H1 (cell line): ENCODE measurements around the gene CERS5. TPM values are rescaled to one million over a fixed set of nuclear protein-coding genes. Genes with fewer than 3 reads are reported as not detected.

ENCODE experiments used
- CTCF ChIA-PET: fragments of 300-600 bp; sonication (Branson Sonifier 250); formaldehyde crosslinking; loops from one replicate; lab custom pipeline; 2021; ENCODE audit not compliant: partially characterized antibody; lab: Charles Lee
- POLR2A ChIA-PET: fragments of 300-600 bp; sonication (Branson Sonifier 250); formaldehyde crosslinking; loops from one replicate; lab custom pipeline; 2021; ENCODE audit warnings: inconsistent platforms; ENCODE audit not compliant: partially characterized antibody; lab: Charles Lee
- DNase-seq, 2 experiments: peaks; one replicate each; pipeline versions ENCODE4 v3.0.0 to v3.0.0-alpha.2; 2010 to 2022; ENCODE audit warnings: low spot score in 2 of 2, low read depth in 1 of 2, mixed read lengths in 1 of 2
- FAIRE-seq: peaks from 2 replicates; lab custom pipeline; 2011; peaks lifted over from hg19 to GRCh38; lab: Jason Lieb, UNC
- H2AFZ ChIP-seq: 2 replicates; pipeline ENCODE4 v1.8.1; 2012; ENCODE audit warnings: low read length, inconsistent platforms
- H2AK5ac ChIP-seq: 2 replicates; pipeline ENCODE4 v1.6.1; 2013; ENCODE audit warnings: low read depth, low read length
- H2BK120ac ChIP-seq: replicated peaks from 2 replicates; pipeline ENCODE3; 2013; ENCODE audit warnings: low read depth, low read length, inconsistent platforms
- H2BK12ac ChIP-seq: 2 replicates; pipeline ENCODE4 v1.6.1; 2013; ENCODE audit warnings: low read depth, low read length
- H2BK15ac ChIP-seq: 2 replicates; pipeline ENCODE4 v1.6.1; 2013; ENCODE audit warnings: low read length
- H2BK20ac ChIP-seq: 2 replicates; pipeline ENCODE4 v1.6.1; 2013; ENCODE audit warnings: low read length
- H2BK5ac ChIP-seq: 2 replicates; pipeline ENCODE4 v1.6.1; 2013; ENCODE audit warnings: low read depth, low read length
- H3K14ac ChIP-seq: 2 replicates; pipeline ENCODE4 v1.6.1; 2013; ENCODE audit warnings: inconsistent platforms; ENCODE audit not compliant: insufficient read length
- H3K18ac ChIP-seq: 2 replicates; pipeline ENCODE4 v1.6.1; 2013; ENCODE audit warnings: low read length; ENCODE audit errors: extremely low read depth
- H3K23ac ChIP-seq: 2 replicates; pipeline ENCODE4 v1.6.1; 2013; ENCODE audit warnings: inconsistent platforms; ENCODE audit not compliant: insufficient read length
- H3K23me2 ChIP-seq: 2 replicates; pipeline ENCODE4 v1.6.1; 2013; ENCODE audit warnings: low read depth, low read length
- H3K27ac ChIP-seq: 2 replicates; pipeline ENCODE4 v1.6.1; 2011; ENCODE audit warnings: low read depth, low read length, inconsistent platforms
- H3K27me3 ChIP-seq, 4 experiments: replicated peaks in 1 of 4; 1 replicate in 1 of 4; 2 replicates in 3 of 4; pipeline versions ENCODE4 v1.6.1 to v1.8.1; 2011 to 2013; ENCODE audit warnings: low read length in 3 of 4, mild to moderate bottlenecking in 3 of 4, inconsistent platforms in 2 of 4, mixed read lengths in 2 of 4, moderate library complexity in 1 of 4; ENCODE audit not compliant: control insufficient read depth in 3 of 4, insufficient read depth in 3 of 4; ENCODE audit errors: extremely low read depth in 1 of 4
- H3K36me3 ChIP-seq, 4 experiments: 2 replicates each; pipeline versions ENCODE4 v1.6.1 to v1.8.1; 2011 to 2013; ENCODE audit warnings: mild to moderate bottlenecking in 4 of 4, low read length in 3 of 4, moderate library complexity in 2 of 4, control low read depth in 1 of 4, inconsistent platforms in 1 of 4; ENCODE audit not compliant: insufficient read depth in 4 of 4, control insufficient read depth in 2 of 4
- H3K4ac ChIP-seq: replicated peaks from 2 replicates; pipeline ENCODE3; 2013; ENCODE audit warnings: low read length, low read depth, mixed read lengths, inconsistent platforms; ENCODE audit not compliant: insufficient read length
- H3K4me1 ChIP-seq, 4 experiments: replicated peaks in 1 of 4; 1 replicate in 1 of 4; 2 replicates in 3 of 4; pipeline versions ENCODE4 v1.6.1 to v1.8.1; 2011 to 2013; ENCODE audit warnings: low read length in 3 of 4, inconsistent platforms in 2 of 4, mixed read lengths in 1 of 4; ENCODE audit not compliant: insufficient read depth in 4 of 4, control insufficient read depth in 3 of 4
- H3K4me2 ChIP-seq, 2 experiments: 2 replicates each; pipeline versions ENCODE4 v1.6.1 to v1.8.1; 2011 to 2013; ENCODE audit warnings: low read depth in 2 of 2, low read length in 2 of 2, control low read depth in 1 of 2, inconsistent platforms in 1 of 2, mild to moderate bottlenecking in 1 of 2; ENCODE audit not compliant: insufficient read depth in 1 of 2
- H3K4me3 ChIP-seq, 4 experiments: fragments of 200-600, 300-600 bp in 1 of 4; sonication (generic), shearing (Covaris generic), sonication (Bioruptor Twin) in 1 of 4; 2 replicates each; pipeline versions ENCODE4 v1.5.1 to v1.8.1; 2011 to 2016; ENCODE audit warnings: low read length in 4 of 4, low read depth in 3 of 4, control low read depth in 2 of 4, inconsistent platforms in 2 of 4, mild to moderate bottlenecking in 2 of 4, mixed read lengths in 1 of 4, moderate library complexity in 1 of 4; ENCODE audit not compliant: insufficient read depth in 2 of 4; ENCODE audit errors: extremely low read depth in 1 of 4
- H3K56ac ChIP-seq: replicated peaks from 2 replicates; pipeline ENCODE3; 2013; ENCODE audit warnings: low read depth, mild to moderate bottlenecking, mixed read lengths, low read length, inconsistent platforms; ENCODE audit not compliant: insufficient read length
- H3K79me1 ChIP-seq: 2 replicates; pipeline ENCODE4 v1.6.1; 2013; ENCODE audit warnings: low read depth, low read length, control low read depth
- H3K79me2 ChIP-seq, 2 experiments: 2 replicates each; pipeline versions ENCODE4 v1.6.1 to v1.8.1; 2012 to 2013; ENCODE audit warnings: low read length in 2 of 2, mild to moderate bottlenecking in 2 of 2, inconsistent platforms in 1 of 2; ENCODE audit not compliant: insufficient read depth in 2 of 2, control insufficient read depth in 1 of 2
- H3K9ac ChIP-seq, 4 experiments: replicated peaks in 1 of 4; 1 replicate in 1 of 4; 2 replicates in 3 of 4; pipeline versions ENCODE4 v1.6.1 to v1.8.1; 2011 to 2013; ENCODE audit warnings: low read depth in 3 of 4, low read length in 3 of 4, control low read depth in 2 of 4, mild to moderate bottlenecking in 2 of 4, moderate library complexity in 2 of 4, inconsistent platforms in 1 of 4; ENCODE audit errors: extremely low read depth in 1 of 4
- H3K9me3 ChIP-seq, 2 experiments: 2 replicates each; pipeline versions ENCODE4 v1.6.1 to v1.8.1; 2012 to 2013; ENCODE audit warnings: mild to moderate bottlenecking in 2 of 2, moderate library complexity in 2 of 2, control low read depth in 1 of 2, inconsistent platforms in 1 of 2, low read depth in 1 of 2, low read length in 1 of 2, mixed read lengths in 1 of 2; ENCODE audit not compliant: insufficient read depth in 2 of 2
- H4K20me1 ChIP-seq, 2 experiments: replicated peaks in 1 of 2; 2 replicates each; pipeline versions ENCODE3 to v1.8.1; 2011 to 2013; ENCODE audit warnings: inconsistent platforms in 2 of 2, low read length in 2 of 2, mild to moderate bottlenecking in 1 of 2; ENCODE audit not compliant: insufficient read depth in 2 of 2, control insufficient read depth in 1 of 2
- H4K5ac ChIP-seq: 2 replicates; pipeline ENCODE4 v1.6.1; 2013; ENCODE audit warnings: low read length, low read depth, mixed read lengths, inconsistent platforms; ENCODE audit not compliant: insufficient read length
- H4K8ac ChIP-seq: 2 replicates; pipeline ENCODE4 v1.8.0; 2013; ENCODE audit warnings: mild to moderate bottlenecking, moderate library complexity, low read length, inconsistent platforms; ENCODE audit not compliant: insufficient read depth; ENCODE audit errors: extremely low read depth
- H4K91ac ChIP-seq: replicated peaks from 2 replicates; pipeline ENCODE3; 2013; ENCODE audit warnings: low read length, mixed read lengths, inconsistent platforms; ENCODE audit not compliant: insufficient read length
- CBX5 ChIP-seq: fragments of 300-800, 300-1000 bp; sonication (generic); IDR thresholded peaks from 2 replicates; pipeline ENCODE4 v1.7.1; 2016; ENCODE audit warnings: antibody characterized with exemption, low read length, low read depth
- CREB1 ChIP-seq: IDR thresholded peaks from 2 replicates; pipeline ENCODE4 v1.6.1; 2012; ENCODE audit warnings: inconsistent platforms
- EGR1 ChIP-seq: IDR thresholded peaks from 2 replicates; pipeline ENCODE4 v1.6.1; 2011; ENCODE audit warnings: low read depth, low read length, borderline replicate concordance
- NRF1 ChIP-seq: IDR thresholded peaks from 2 replicates; pipeline ENCODE4 v1.6.1; 2011; ENCODE audit warnings: mild to moderate bottlenecking, low read depth, low read length, improper control_type of control experiment
- SIN3A ChIP-seq, 2 experiments: IDR thresholded peaks in 1 of 2; conservative IDR thresholded peaks in 1 of 2; 2 replicates each; pipeline ENCODE4 v1.6.1; 2011 to 2012; ENCODE audit warnings: low read length in 2 of 2, improper control_type of control experiment in 1 of 2, low read depth in 1 of 2, mild to moderate bottlenecking in 1 of 2
- SP1 ChIP-seq: IDR thresholded peaks from 2 replicates; pipeline ENCODE4 v1.6.1; 2011; ENCODE audit warnings: low read depth, low read length
- SP4 ChIP-seq: IDR thresholded peaks from 2 replicates; pipeline ENCODE4 v1.6.1; 2012; ENCODE audit warnings: low read length, inconsistent platforms
- TCF12 ChIP-seq: IDR thresholded peaks from 2 replicates; pipeline ENCODE4 v1.6.1; 2011; ENCODE audit warnings: low read depth, mild to moderate bottlenecking, low read length
- WGBS, 2 experiments: shearing (Covaris generic) in 1 of 2; methylation state at CpG; one replicate each; pipeline versions ENCODE4 v1.1.6 to v1.1.7; 2013 to 2015; ENCODE audit warnings: low lambda C conversion rate in 2 of 2, mixed read lengths in 2 of 2, inconsistent platforms in 1 of 2, low coverage in 1 of 2, missing lambda C conversion rate in 1 of 2; ENCODE audit not compliant: insufficient replicate concordance in 2 of 2, insufficient coverage in 1 of 2, insufficient read length in 1 of 2; ENCODE audit errors: extremely low coverage in 1 of 2, missing lambda C conversion rate in 1 of 2; 5-methylcytosine and 5-hydroxymethylcytosine counted together
- polyA plus RNA-seq, 7 experiments: library from polyadenylated mRNA; depleted of rRNA in 3 of 7; stranded (reverse) in 5 of 7; unstranded in 2 of 7; fragments of >200 nt in 5 of 7; fragments of 200-250 nt in 2 of 7; gene quantifications; 1 replicate in 5 of 7; 2 replicates in 1 of 7; 4 replicates in 1 of 7; pipeline versions ENCODE4 v1.2.1 to v1.2.3, GENCODE V29; 2011 to 2013; ENCODE audit warnings: missing spikeins in 2 of 7, mixed read lengths in 2 of 7
- total RNA-seq: library from RNA; stranded (reverse); fragmentation: NEBNext Ultra II Directional; extraction: Animal tissue kit (Norgen Biotek cat#: 25700); gene quantifications from 2 replicates; pipeline ENCODE4 v1.2.1, GENCODE V29; 2021
- TF ChIP-seq, protein P1 (sequence below): IDR thresholded peaks from 2 replicates; pipeline ENCODE4 v1.6.1; 2011; ENCODE audit warnings: low read length, improper control_type of control experiment
- TF ChIP-seq, protein P2 (sequence below): IDR thresholded peaks from 2 replicates; pipeline ENCODE4 v1.6.1; 2012; ENCODE audit warnings: inconsistent platforms

CERS5 gene
- total and polyA plus RNA-seq, 2 of the 8 experiments (the other 6 are each of a cell fraction or from before 2014, with no cell fraction given): 69.2 to 119 TPM

DNA sequence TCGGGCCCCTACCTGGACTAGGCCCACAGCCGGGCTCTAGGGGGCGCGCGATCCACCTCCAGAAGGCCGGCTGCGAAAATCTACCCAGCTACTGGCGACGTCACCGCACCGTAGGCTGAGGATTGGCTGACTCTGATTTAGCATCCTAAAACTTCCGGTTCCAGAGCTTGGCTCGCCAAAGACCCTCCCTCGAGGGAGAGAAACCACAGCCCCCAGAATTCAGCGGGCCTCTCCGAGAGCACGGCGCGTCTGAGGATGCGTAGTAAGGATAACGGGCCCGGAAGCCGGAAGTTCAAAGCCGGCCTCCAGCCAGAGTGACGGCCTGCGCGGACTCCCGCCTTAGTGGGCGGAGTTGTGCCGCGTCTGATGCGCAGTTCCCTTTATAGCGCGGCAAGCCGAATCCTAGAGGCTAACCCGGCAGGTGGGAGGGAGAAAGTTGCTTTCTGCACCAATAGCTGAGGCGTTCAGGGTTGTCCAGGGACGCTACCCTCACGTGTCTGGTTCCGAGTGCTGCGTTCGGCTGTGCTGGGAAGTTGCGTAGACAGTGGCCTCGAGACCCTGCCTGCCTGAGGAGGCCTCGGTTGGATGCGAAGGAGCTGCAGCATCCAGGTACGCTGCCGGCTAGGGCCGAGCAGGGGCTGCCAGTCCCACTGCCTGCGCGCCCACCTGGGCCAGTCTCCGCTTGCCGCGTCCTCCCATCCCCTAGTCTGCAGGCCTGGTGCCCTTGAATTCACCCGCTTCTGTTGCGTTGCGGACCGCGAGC lies 55.3 kb downstream of the CERS5 start, which contains the start of gene COX14:
Gene COX14 (plus strand): TSS at position 544 of the 763 bp plus-strand sequence. CDS start 7,808 bp downstream, outside the sequence.
- Histone ChIP-seq H2BK20ac (no peak within 1 kb of the TSS), H3K36me3 (no peaks in the 10 kb centered on the region), H3K23me2 (peaks cover 8% of the 10 kb centered on the region), H4K20me1 (peaks cover 0 to 2% of the 10 kb centered on the region in 2 experiments), H2AK5ac (no peak within 1 kb of the TSS), H3K79me2 (peaks cover 0 to 13% of the 10 kb centered on the region in 2 experiments; a peak in 2 of 4 replicates), H3K4me3 (peak within 1 kb of the TSS; percentile 67 to 96 (median 88)), H3K9me3 (no peaks in the 10 kb centered on the region), H2AFZ (peak within 1 kb of the TSS; percentile 79), H3K14ac (no peak within 1 kb of the TSS), H2BK5ac (peak within 1 kb of the TSS; percentile 87), H4K91ac (peak within 1 kb of the TSS; percentile 76), H3K4me2 (peak within 1 kb of the TSS; percentile 71 to 89), H3K79me1 (no peaks in the 10 kb centered on the region; the same call in 1 of the 2 replicates), H3K56ac (peak within 1 kb of the TSS; percentile 62), H3K4ac (peak within 1 kb of the TSS; percentile 81), H3K27me3 (no peaks in the 10 kb centered on the region), H3K27ac (peak within 1 kb of the TSS; percentile 74), H2BK12ac (peak within 1 kb of the TSS; percentile 35), H3K4me1 (peaks cover 10 to 15% (median 12%) of the 10 kb centered on the region in 4 experiments), H3K23ac (no peak within 1 kb of the TSS), H4K5ac (peak within 1 kb of the TSS; percentile 53), H3K9ac (peak within 1 kb of the TSS; percentile 51 to 88 (median 76)), H3K18ac (peak within 1 kb of the TSS; percentile 68), H2BK15ac (peak within 1 kb of the TSS; percentile 72; the same call in 1 of the 2 replicates), H4K8ac (peak within 1 kb of the TSS; percentile 90), H2BK120ac (no peak within 1 kb of the TSS)
- DNase-seq (peak; percentile 99 to 100), FAIRE-seq (peak; percentile 73)
- ChIA-PET CTCF (interaction anchor here (0.6 to 32.9 kb wide), 33 partner anchors 7 to 529 kb away, joined by 3 to 625 read pairs (median 4); partner anchors contain the start of genes CERS5, GPD1 and SMARCD1), POLR2A (interaction anchor here (0.6 to 27.1 kb wide), 15 partner anchors 9 to 371 kb away, joined by 3 to 457 read pairs (median 6); partner anchors contain the start of genes CERS5, GPD1 and SMARCD1)
- 1% methylated on average over 59 of the region's 59 CpGs; no CpG with 5 or more reads in 1 of the 2 experiments for WGBS, 2 experiments
- TF ChIP-seq SP4: no peak; the same call in 1 of the 2 replicates
- TF ChIP-seq, protein P1, sequence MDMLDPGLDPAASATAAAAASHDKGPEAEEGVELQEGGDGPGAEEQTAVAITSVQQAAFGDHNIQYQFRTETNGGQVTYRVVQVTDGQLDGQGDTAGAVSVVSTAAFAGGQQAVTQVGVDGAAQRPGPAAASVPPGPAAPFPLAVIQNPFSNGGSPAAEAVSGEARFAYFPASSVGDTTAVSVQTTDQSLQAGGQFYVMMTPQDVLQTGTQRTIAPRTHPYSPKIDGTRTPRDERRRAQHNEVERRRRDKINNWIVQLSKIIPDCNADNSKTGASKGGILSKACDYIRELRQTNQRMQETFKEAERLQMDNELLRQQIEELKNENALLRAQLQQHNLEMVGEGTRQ: peak; percentile 81
- TF ChIP-seq SIN3A (conservative IDR thresholded peaks at IDR 0.05 in 1 of 2, IDR thresholded peaks at IDR 0.05 in 1 of 2; ENCODE audit: low read depth in 1 of 2, low read length in 2 of 2): no peak; a peak in 2 of 4 replicates
- no peak for TF ChIP-seq CBX5
- peak; percentile 63; the same call in 1 of the 2 replicates for TF ChIP-seq SP1
- TF ChIP-seq, protein P2, sequence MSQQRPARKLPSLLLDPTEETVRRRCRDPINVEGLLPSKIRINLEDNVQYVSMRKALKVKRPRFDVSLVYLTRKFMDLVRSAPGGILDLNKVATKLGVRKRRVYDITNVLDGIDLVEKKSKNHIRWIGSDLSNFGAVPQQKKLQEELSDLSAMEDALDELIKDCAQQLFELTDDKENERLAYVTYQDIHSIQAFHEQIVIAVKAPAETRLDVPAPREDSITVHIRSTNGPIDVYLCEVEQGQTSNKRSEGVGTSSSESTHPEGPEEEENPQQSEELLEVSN: peak; percentile 78
- TF ChIP-seq EGR1: no peak
- TF ChIP-seq CREB1: peak; percentile 97
- no peak for TF ChIP-seq TCF12
- peak; percentile 32; the same call in 1 of the 2 replicates for TF ChIP-seq NRF1
